ENCODE data around the gene BNIP3.

The BNIP3 gene

DNA sequence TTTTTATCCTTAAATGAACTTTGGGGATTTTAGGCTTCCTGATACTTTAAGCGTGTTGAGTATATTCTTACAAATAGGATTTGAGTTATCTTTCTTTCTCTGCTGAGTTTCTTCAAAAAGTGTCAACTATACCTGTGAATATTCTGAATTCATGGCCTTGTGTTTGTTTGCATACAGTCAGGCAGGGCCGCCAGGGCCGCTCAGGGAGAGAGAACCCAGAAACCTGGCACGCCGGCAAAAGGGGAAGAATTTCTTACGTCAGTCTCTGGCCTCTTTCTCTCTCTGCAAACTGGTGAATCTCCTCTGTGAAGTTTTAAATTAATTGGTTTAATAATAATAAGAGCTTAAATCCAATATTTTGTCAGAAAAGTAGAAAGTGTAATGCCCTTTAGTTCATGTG is 29.3 kb upstream of the BNIP3 start:
- H3K4me3 ChIP-seq (replicated peaks; ENCODE audit: low read depth, low read length): no peak overlapping the region
- TF ChIP-seq, protein P1, sequence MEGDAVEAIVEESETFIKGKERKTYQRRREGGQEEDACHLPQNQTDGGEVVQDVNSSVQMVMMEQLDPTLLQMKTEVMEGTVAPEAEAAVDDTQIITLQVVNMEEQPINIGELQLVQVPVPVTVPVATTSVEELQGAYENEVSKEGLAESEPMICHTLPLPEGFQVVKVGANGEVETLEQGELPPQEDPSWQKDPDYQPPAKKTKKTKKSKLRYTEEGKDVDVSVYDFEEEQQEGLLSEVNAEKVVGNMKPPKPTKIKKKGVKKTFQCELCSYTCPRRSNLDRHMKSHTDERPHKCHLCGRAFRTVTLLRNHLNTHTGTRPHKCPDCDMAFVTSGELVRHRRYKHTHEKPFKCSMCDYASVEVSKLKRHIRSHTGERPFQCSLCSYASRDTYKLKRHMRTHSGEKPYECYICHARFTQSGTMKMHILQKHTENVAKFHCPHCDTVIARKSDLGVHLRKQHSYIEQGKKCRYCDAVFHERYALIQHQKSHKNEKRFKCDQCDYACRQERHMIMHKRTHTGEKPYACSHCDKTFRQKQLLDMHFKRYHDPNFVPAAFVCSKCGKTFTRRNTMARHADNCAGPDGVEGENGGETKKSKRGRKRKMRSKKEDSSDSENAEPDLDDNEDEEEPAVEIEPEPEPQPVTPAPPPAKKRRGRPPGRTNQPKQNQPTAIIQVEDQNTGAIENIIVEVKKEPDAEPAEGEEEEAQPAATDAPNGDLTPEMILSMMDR (IDR thresholded peaks at IDR 0.05; ENCODE audit: low read length, missing control alignments): no peak
- no peak for DNase-seq (ENCODE audit: low read depth)

DNA sequence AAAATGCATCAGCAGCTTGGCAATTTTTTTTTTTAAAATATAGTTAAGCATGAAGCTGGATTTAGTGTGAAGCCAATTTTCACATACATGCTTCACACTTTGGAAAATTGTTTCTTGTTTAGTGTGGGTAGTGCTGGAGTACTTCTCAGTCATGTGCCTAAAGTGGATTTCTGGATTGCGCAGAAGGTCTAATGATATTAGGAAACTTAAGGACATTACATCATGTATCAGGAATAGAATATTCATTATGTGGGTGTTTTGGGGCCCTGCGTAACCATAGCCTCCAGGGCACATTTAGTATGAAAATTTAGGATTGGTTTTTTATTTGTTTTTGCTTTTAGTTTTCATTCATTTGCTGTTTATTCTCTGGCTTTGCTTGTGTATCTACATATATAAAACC is 28.8 kb upstream of the BNIP3 start:
- DNase-seq (ENCODE audit: low read depth): no peak
- TF ChIP-seq, protein P1 (IDR thresholded peaks at IDR 0.05; ENCODE audit: low read length, missing control alignments): no peak
- H3K4me3 ChIP-seq (replicated peaks; ENCODE audit: low read depth, low read length): no peak overlapping the region

DNA sequence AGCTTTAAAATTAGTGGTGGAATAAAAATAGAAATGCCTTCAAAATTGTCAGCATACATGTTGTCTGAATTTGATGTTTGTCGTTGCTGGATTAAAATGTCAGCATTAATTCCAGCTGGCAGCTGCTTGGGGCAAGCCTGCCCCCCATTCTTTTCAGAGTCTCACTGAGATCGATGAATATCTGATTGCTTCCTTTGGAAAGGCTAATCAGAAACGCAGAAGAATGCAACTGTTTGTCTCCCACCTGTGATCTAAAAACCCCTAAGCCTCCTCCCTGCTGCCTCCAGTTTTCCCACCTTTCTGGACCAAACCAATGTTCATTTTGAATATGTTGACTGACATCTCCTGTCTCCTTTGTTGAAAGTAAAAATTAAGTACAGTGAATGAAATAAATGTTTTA is 27.9 kb upstream of the BNIP3 start:
- DNase-seq (ENCODE audit: low read depth): no peak
- TF ChIP-seq, protein P1 (IDR thresholded peaks at IDR 0.05; ENCODE audit: low read length, missing control alignments): no peak
- no peak overlapping the region for H3K4me3 ChIP-seq (replicated peaks; ENCODE audit: low read depth, low read length)

DNA sequence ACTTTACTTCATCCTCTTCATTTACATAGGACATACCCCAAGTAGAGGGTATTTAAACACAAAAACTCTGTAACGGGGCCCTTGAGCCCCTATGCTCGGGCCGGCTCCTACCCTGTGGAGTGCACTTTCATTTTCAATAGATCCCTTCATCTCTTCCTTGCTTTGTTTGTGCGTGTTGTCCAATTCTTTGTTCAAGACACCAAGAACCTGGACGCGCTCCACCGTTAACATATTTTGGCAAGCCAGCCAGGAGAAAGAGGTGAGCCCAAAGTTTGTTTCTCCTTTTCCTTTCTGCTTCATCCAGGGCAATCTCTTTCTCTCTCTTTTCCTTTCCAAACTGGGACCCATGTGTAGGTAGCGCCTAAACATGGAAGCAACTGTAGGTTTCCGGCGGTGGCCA is 26.0 kb upstream of the BNIP3 start:
- no peak for DNase-seq (ENCODE audit: low read depth)
- TF ChIP-seq, protein P1 (IDR thresholded peaks at IDR 0.05; ENCODE audit: low read length, missing control alignments): no peak
- no peak overlapping the region for H3K4me3 ChIP-seq (replicated peaks; ENCODE audit: low read depth, low read length)

DNA sequence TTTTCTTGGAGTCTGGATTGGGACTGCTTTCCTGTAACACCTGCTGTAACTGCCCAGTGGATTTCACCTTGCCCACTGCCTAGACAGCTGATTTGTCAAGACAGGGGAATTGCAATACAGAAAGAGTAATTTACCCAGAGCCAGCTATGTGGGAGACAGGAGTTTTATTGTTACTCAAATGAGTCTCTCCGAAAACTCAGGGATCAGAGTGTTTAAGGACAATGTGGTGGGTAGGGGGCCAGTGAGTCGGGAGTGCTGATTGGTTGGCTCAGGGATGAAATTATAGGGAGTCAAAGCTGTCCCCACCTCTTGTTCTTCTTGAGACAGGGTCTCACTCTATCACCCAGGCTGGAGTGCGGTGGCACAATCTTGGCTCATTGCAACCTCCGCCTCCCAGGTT is 25.2 kb upstream of the BNIP3 start:
- TF ChIP-seq, protein P1 (IDR thresholded peaks at IDR 0.05; ENCODE audit: low read length, missing control alignments): no peak
- no peak overlapping the region for H3K4me3 ChIP-seq (replicated peaks; ENCODE audit: low read depth, low read length)
- DNase-seq (ENCODE audit: low read depth): no peak

DNA sequence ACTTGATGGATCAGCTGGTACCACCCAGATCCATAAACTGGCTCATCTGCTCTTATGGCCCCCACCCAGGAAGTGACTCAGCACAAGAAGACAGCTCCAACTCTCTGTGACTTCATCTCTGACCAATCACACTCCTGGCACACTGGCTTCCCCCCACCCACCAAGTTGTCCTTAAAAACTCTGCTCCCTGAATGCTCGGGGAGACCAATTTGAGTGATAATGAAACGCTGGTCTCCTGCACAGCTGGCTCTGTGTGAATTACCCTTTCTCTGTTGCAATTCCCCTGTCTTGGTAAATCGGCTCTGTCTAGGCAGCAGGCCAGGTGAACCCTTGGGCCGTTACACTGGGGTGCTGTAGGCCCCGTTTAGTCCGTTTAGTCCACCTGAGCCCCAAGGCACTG is 23.4 kb upstream of the BNIP3 start:
- no peak overlapping the region for H3K4me3 ChIP-seq (replicated peaks; ENCODE audit: low read depth, low read length)
- DNase-seq (ENCODE audit: low read depth): no peak
- TF ChIP-seq, protein P1 (IDR thresholded peaks at IDR 0.05; ENCODE audit: low read length, missing control alignments): no peak

DNA sequence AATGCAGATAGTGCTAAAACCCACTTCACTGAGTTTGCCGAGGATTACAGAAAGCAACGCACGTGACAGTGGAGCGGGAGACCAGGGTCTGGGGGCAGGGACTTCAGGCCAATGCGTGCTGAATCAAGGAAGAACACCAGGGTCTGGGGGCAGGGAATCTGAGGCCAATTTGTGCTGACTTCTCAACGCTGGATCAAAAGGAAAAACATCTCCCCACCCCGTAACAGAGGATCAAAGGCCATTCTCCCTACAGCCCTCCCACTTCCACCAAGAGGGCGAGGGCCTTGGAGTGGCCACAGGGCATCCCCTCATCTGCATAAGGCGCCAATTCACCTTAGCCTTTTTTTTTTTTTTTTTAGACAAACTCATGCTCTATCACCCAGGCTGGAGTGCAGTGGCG is 22.3 kb upstream of the BNIP3 start:
- DNase-seq (ENCODE audit: low read depth): no peak

More for the DNA sequence above, 22.3 kb upstream of the BNIP3 start:
- TF ChIP-seq, protein P1 (IDR thresholded peaks at IDR 0.05; ENCODE audit: low read length, missing control alignments): no peak
- no peak overlapping the region for H3K4me3 ChIP-seq (replicated peaks; ENCODE audit: low read depth, low read length)

Data from fibroblast of pulmonary artery (primary cell).